Measurements from ENCODE around the gene EVPLL.
"Not testable (repeated sequence)": the region's sequence is repeated elsewhere in the genome, so short reads cannot be mapped to it uniquely, and the experiment has no call there.

The EVPLL gene

DNA sequence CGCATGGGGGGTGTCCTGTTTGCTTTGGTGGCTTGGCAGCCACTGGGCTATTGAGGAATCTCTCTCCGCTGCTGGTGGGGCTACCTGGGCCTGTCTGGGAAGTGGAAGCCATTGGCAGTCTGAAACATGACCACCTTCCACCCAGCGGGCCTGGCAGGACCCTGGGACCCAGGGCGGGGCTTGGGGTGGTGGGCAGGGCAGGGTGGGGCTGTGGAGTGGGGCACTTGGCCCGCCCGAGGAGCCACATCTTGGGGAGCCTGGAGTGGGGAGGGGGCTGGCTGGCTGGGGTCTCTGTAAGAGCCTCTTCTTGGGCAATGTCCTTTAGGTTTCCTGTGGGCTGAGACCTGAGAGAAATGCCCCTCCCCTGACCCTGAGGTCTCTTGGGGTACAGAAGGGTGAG is 48.0 kb downstream of the EVPLL start:
- DNase-seq (ENCODE audit: low read depth, low spot score), result not testable (repeated sequence)

GRCh38 chr17:18426639-18427038 is 49.1 kb downstream of the EVPLL start:
- not testable (repeated sequence) for DNase-seq (ENCODE audit: low read depth, low spot score)

GRCh38 chr17:18432206-18432605 is 54.6 kb downstream of the EVPLL start:
- DNase-seq (ENCODE audit: low read depth, low spot score), result not testable (repeated sequence)
